GM19324 (cell line): ENCODE results near the gene FNIP1.
"Not testable (repeated sequence)": the region's sequence is repeated elsewhere in the genome, so short reads cannot be mapped to it uniquely, and the experiment has no call there.

ENCODE experiments used
- ATAC-seq: cut with Tn5 transposase; IDR thresholded peaks from one replicate; pipeline ENCODE4 v1.9.1; 2021; ENCODE audit warnings: mild to moderate bottlenecking, moderate library complexity; ENCODE audit not compliant: unreplicated experiment, low FRiP score

The FNIP1 gene

GRCh38 chr5:131756942-131757341 lies 39.9 kb downstream of the FNIP1 start:
- no peak for ATAC-seq

DNA sequence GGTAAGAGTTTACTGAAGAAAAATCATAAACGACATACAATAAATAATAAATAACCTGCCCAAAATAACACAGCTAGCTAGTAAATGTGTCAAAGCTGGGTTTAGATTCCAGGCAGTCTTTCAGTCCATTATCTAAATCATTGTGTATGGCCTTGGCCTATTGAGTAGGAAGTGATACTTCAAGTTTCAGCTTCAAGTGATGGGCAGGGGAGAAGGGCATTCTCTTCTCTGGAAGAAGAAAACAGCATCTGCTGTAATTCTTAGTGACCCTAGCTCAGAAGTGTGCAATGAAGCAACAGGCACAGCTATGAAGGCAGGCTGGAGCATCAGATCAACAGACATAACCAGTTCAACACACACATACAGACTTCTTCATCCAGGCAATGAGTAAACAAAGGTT lies 42.5 kb downstream of the FNIP1 start:
- no peak for ATAC-seq

GRCh38 chr5:131751506-131751905 lies 45.3 kb downstream of the FNIP1 start:
- no peak for ATAC-seq

GRCh38 chr5:131749723-131750470 lies 46.9 kb downstream of the FNIP1 start:
- ATAC-seq: no peak

- ATAC-seq: no peak
Observed at GRCh38 chr5:131749138-131749537, 47.7 kb downstream of the FNIP1 start.

- no peak for ATAC-seq
Observed at GRCh38 chr5:131747180-131748105, 49.4 kb downstream of the FNIP1 start.

DNA sequence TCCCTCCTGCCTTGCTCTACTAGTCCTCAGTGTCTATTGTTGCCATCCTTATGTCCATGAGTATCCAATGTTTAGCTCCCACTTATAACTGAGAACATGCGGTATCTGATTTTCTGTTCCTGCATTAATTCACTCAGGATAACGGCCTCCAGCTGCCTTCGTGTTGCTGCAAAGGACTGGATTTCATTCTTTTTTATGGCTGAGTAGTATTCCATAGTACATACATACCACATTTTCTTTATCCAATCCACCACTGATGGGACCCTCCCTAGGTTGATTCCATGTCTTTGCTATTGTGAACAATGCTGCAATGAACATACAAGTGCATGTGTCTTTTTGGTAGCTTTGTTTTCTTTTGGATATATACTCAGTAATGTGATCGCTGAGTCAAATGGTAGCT lies 50.4 kb downstream of the FNIP1 start:
- no peak for ATAC-seq

- ATAC-seq: no peak
Observed at GRCh38 chr5:131745703-131746102, 51.1 kb downstream of the FNIP1 start.

- no peak for ATAC-seq
Observed at GRCh38 chr5:131745155-131745554, 51.7 kb downstream of the FNIP1 start.

DNA sequence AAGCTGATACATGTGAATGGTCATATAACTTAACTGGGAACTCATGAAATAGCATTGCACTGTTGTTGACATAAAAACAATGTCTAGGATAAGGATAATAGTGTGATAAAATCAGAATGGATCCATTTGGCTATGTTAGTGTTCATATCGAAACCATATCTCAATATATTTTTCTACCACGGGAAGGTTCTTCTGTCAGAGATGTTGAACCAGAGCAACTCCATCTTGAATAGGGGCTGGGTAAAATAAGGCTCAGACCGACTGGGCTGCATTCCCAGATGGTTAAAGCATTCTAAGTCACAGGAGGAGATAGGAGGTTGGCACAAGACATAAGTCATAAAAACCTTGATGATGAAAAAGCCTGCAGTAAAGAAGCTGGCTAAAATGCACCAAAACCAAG lies 56.3 kb downstream of the FNIP1 start:
- no peak for ATAC-seq

DNA sequence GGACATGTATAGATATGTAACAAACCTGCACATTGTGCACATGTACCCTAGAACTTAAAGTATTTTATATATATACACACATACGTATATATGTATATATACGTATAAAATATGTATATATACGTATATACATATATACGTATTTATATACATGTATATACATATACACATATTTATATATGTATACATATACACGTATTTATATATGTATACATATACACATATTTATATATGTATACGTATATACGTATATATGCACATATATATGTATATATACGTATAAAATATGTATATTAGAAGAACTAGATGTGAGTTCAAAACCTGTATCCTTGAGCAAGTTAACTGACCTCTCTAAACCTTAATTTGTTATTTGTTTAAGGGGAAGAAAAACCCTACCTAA lies 61.4 kb downstream of the FNIP1 start:
- ATAC-seq: no peak

- ATAC-seq: not testable (repeated sequence)
Observed at GRCh38 chr5:131734939-131735338, 61.9 kb downstream of the FNIP1 start.

GRCh38 chr5:131729292-131729691 lies 67.5 kb downstream of the FNIP1 start:
- ATAC-seq: not testable (repeated sequence)

DNA sequence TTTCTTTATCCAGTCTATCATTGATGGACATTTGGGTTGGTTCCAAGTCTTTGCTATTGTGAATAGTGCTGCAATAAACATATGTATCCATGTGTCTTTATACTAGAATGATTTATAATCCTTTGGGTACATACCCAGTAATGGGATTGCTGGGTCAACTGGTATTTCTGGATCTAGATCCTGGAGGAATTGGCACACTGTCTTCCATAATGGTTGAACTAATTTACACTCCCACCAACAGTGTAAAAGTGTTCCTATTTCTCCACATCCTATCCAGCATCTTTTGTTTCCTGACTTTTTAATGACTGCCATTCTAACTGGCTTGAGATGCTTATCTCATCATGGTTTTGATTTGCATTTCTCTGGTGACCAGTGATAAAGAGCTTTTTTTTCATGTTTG lies 72.7 kb downstream of the FNIP1 start:
- not testable (repeated sequence) for ATAC-seq

DNA sequence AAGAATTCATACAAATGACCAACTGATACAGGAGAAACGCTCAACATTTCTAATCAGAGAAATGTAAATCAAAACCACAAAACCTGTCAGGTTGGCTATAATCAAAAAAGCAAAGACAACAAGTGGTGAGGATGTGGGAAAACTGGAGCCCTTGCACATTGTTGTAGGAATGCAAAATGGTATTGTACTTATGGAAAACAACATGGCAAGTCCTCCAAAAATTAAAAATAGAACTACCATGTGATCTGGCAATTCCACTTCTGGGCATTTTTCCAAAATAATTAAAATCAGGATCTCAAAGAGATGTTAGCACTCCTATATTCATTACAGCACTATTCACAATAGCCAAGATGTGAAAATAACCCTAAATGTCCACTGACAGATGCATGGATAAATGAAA lies 76.1 kb downstream of the FNIP1 start:
- no peak for ATAC-seq

DNA sequence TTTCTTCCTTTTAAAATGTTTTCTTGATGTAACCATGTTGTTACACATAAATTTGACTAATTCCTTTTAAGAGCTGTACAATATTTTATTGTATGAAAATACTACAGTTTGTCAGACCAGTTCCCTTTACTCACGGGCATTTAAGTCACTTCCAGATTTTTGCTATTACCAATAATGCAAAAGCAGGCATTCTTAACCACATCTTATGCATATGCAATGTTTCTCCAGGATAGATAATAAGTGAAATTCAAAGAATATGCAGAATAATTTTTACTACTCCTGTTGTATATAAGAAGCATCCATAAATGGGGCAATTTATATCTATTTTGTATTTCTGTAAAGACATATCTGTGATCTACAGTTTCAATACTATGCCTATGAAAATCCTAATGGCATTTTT lies 77.3 kb downstream of the FNIP1 start:
- ATAC-seq: no peak

- ATAC-seq: no peak
Observed at GRCh38 chr5:131718487-131719014, 78.3 kb downstream of the FNIP1 start.

GRCh38 chr5:131717164-131717563 lies 79.7 kb downstream of the FNIP1 start:
- not testable (repeated sequence) for ATAC-seq

DNA sequence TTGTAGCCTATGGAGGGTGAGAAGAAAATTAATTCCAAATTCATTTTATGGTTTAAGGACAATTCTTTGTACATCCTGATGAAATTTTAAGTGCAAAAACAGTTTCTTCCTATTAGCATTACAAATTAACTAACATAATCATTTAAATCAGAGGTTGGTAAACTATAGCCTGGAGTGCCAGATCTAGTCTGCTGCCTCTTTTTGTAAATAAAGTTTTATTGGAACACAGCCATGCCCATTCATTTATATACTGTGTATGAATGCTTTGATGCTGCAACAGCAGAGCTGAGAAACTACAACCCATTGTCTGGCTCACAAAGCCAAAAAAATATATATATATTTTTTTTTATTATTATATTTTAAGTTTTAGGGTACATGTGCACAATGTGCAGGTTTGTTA lies 80.2 kb downstream of the FNIP1 start:
- ATAC-seq: no peak

GRCh38 chr5:131710391-131710790 lies 86.4 kb downstream of the FNIP1 start:
- ATAC-seq: no peak

GRCh38 chr5:131709043-131709442 lies 87.8 kb downstream of the FNIP1 start:
- no peak for ATAC-seq
